SK-N-SH (cell line): ENCODE results near the gene ENDOD1. TPM values are rescaled to one million over a fixed set of nuclear protein-coding genes. Genes with fewer than 3 reads are reported as not detected.

Experiments
- CTCF ChIA-PET: fragments of 300-600, 350-600 bp; formaldehyde crosslinking; extraction: SDS; loops from one replicate; lab custom pipeline; 2021; lab: Yijun Ruan, JAX
- POLR2A ChIA-PET: fragments of 350-600 bp; sonication (Branson Sonifier 250); formaldehyde crosslinking; extraction: SDS; loops from one replicate; lab custom pipeline; 2020; ENCODE audit warnings: antibody characterized with exemption, inconsistent platforms; lab: Yijun Ruan, JAX
- DNase-seq: peaks from one replicate; pipeline ENCODE4 v3.0.0; 2012
- H2AFZ ChIP-seq: fragments of 200-600 bp; sonication (generic); 2 replicates; pipeline ENCODE4 v1.8.1; 2016; ENCODE audit warnings: antibody characterized with exemption, mild to moderate bottlenecking, low read depth
- H3F3A ChIP-seq: fragments of 200-600 bp; sonication (generic); replicated peaks from 2 replicates; pipeline ENCODE3; 2016; ENCODE audit warnings: antibody characterized with exemption, mild to moderate bottlenecking; ENCODE audit not compliant: insufficient read depth
- H3K27ac ChIP-seq, 2 experiments: fragments of 200-500 bp in 1 of 2; fragments of 200-600 bp in 1 of 2; sonication (Bioruptor generic) in 1 of 2; sonication (generic), shearing (Covaris generic) in 1 of 2; 2 replicates each; pipeline versions ENCODE4 v1.5.1 to v1.6.1; 2014 to 2016; ENCODE audit warnings: low read depth in 2 of 2, inconsistent platforms in 1 of 2, low read length in 1 of 2, mild to moderate bottlenecking in 1 of 2, mixed read lengths in 1 of 2
- H3K27me3 ChIP-seq: fragments of 200-600 bp; sonication (generic), shearing (Covaris generic); 2 replicates; pipeline ENCODE4 v1.6.1; 2016; ENCODE audit warnings: mixed run types; ENCODE audit not compliant: insufficient read depth
- H3K36me3 ChIP-seq, 2 experiments: fragments of 200-500 bp in 1 of 2; fragments of 200-600 bp in 1 of 2; sonication (Bioruptor generic) in 1 of 2; sonication (generic) in 1 of 2; replicated peaks in 1 of 2; 2 replicates each; pipeline versions ENCODE3 to v1.5.1; 2014 to 2016; ENCODE audit warnings: low read length in 1 of 2, mild to moderate bottlenecking in 1 of 2; ENCODE audit not compliant: insufficient read depth in 2 of 2, control insufficient read depth in 1 of 2
- H3K4me1 ChIP-seq, 2 experiments: fragments of 200-500 bp in 1 of 2; fragments of 200-600 bp in 1 of 2; sonication (Bioruptor generic) in 1 of 2; sonication (generic), shearing (Covaris generic) in 1 of 2; 2 replicates each; pipeline versions ENCODE4 v1.5.1 to v1.6.1; 2014 to 2016; ENCODE audit warnings: low read depth in 1 of 2, low read length in 1 of 2, mixed run types in 1 of 2; ENCODE audit not compliant: insufficient read depth in 2 of 2, control insufficient read depth in 1 of 2
- H3K4me2 ChIP-seq: fragments of 200-600 bp; sonication (generic), shearing (Covaris generic); 2 replicates; pipeline ENCODE4 v1.6.1; 2017; ENCODE audit warnings: mixed run types
- H3K4me3 ChIP-seq, 2 experiments: fragments of 200-500 bp in 1 of 2; fragments of 200-600 bp in 1 of 2; sonication (Bioruptor generic) in 1 of 2; sonication (generic), shearing (Covaris generic) in 1 of 2; 2 replicates each; pipeline versions ENCODE4 v1.5.1 to v1.8.1; 2014 to 2016; ENCODE audit warnings: low read depth in 2 of 2, inconsistent platforms in 1 of 2, low read length in 1 of 2, mild to moderate bottlenecking in 1 of 2, mixed read lengths in 1 of 2, moderate library complexity in 1 of 2
- H3K79me2 ChIP-seq: fragments of 200-600 bp; sonication (generic); 2 replicates; pipeline ENCODE4 v1.8.1; 2017; ENCODE audit warnings: mild to moderate bottlenecking; ENCODE audit not compliant: insufficient read depth
- H3K9ac ChIP-seq: fragments of 200-600 bp; sonication (generic); 2 replicates; pipeline ENCODE4 v1.6.1; 2017; ENCODE audit warnings: mixed run types
- H3K9me2 ChIP-seq: fragments of 200-600 bp; sonication (generic); 2 replicates; pipeline ENCODE4 v1.6.1; 2017; ENCODE audit warnings: mixed run types
- H3K9me3 ChIP-seq: fragments of 200-600 bp; sonication (generic); 2 replicates; pipeline ENCODE4 v1.6.1; 2017; ENCODE audit warnings: mixed run types, mild to moderate bottlenecking, moderate library complexity
- H4K20me1 ChIP-seq: fragments of 200-600 bp; sonication (generic); 2 replicates; pipeline ENCODE4 v1.6.1; 2017; ENCODE audit warnings: mild to moderate bottlenecking, mixed run types; ENCODE audit not compliant: insufficient read depth
- CHD2 ChIP-seq: fragments of 150-350 bp; IDR thresholded peaks from 2 replicates; pipeline ENCODE4 v1.6.1; 2018; ENCODE audit warnings: low read length; ENCODE audit not compliant: partially characterized antibody
- CTCF ChIP-seq: fragments of 200-600 bp; sonication (generic); IDR thresholded peaks from 2 replicates; pipeline ENCODE4 v1.6.1; 2017; ENCODE audit warnings: antibody characterized with exemption, mild to moderate bottlenecking, moderate library complexity
- EP300 ChIP-seq, 2 experiments: IDR thresholded peaks; 2 replicates each; pipeline versions ENCODE4 v1.4.0 to v1.6.1; 2012; ENCODE audit warnings: borderline replicate concordance in 1 of 2, low read depth in 1 of 2, low read length in 1 of 2
- EZH2phosphoT487 ChIP-seq: fragments of 200-600 bp; sonication (generic); IDR thresholded peaks from 2 replicates; pipeline ENCODE4 v1.6.1; 2017; ENCODE audit warnings: low read depth, mixed run types, mild to moderate bottlenecking, antibody characterized with exemption, moderate library complexity, borderline replicate concordance
- FOXJ3 ChIP-seq: sonication (generic); formaldehyde crosslinking; IDR thresholded peaks from 2 replicates; pipeline ENCODE4 v1.5.1; 2020; ENCODE audit warnings: mild to moderate bottlenecking, missing genetic modification reagents
- FOXM1 ChIP-seq: IDR thresholded peaks from 2 replicates; pipeline ENCODE4 v1.4.0; 2012; ENCODE audit warnings: low read depth, mild to moderate bottlenecking
- GATA2 ChIP-seq: sonication (generic); formaldehyde crosslinking; IDR thresholded peaks from 2 replicates; pipeline ENCODE4 v1.5.0; 2020; ENCODE audit warnings: mild to moderate bottlenecking, missing genetic modification reagents
- IRF3 ChIP-seq: fragments of 150-350 bp; IDR thresholded peaks from 2 replicates; pipeline ENCODE4 v1.6.1; 2016; ENCODE audit warnings: mild to moderate bottlenecking, low read depth, low read length
- MAX ChIP-seq: IDR thresholded peaks from 2 replicates; pipeline ENCODE4 v1.4.0; 2012; ENCODE audit warnings: low read depth
- NRF1 ChIP-seq: IDR thresholded peaks from 2 replicates; pipeline ENCODE4 v1.6.1; 2012; ENCODE audit warnings: low read depth, mild to moderate bottlenecking, low read length
- RCOR1 ChIP-seq: fragments of 150-350 bp; IDR thresholded peaks from 2 replicates; pipeline ENCODE4 v1.6.1; 2017; ENCODE audit warnings: antibody characterized with exemption, low read length
- REST ChIP-seq: IDR thresholded peaks from 2 replicates; pipeline ENCODE4 v1.6.1; 2012; ENCODE audit warnings: mild to moderate bottlenecking, low read depth, low read length, moderate library complexity
- SMC3 ChIP-seq: IDR thresholded peaks from 2 replicates; pipeline ENCODE4 v1.6.1; 2012; ENCODE audit warnings: low read depth, low read length, improper control_type of control experiment
- TCF12 ChIP-seq: IDR thresholded peaks from 2 replicates; pipeline ENCODE4 v1.4.0; 2012
- ZBTB33 ChIP-seq: IDR thresholded peaks from 2 replicates; pipeline ENCODE4 v1.4.0; 2012; ENCODE audit warnings: low read depth, borderline replicate concordance
- WGBS: methylation state at CpG from one replicate; pipeline ENCODE4 v1.1.6; 2017; ENCODE audit warnings: low lambda C conversion rate; 5-methylcytosine and 5-hydroxymethylcytosine counted together
- polyA plus RNA-seq, 3 experiments: library from polyadenylated mRNA; depleted of rRNA; stranded (reverse); fragments of >200 nt; gene quantifications; 2 replicates each; pipeline ENCODE4 v1.2.3, GENCODE V29; 2012

ENDOD1 gene
- polyA plus RNA-seq, 1 of the 3 experiments (the other 2 are of a cell fraction) = 15.0 TPM

GRCh38 chr11:95135155-95135554, 45.5 kb downstream of the ENDOD1 start:
- H3K4me3 ChIP-seq = no peak overlapping the region
- ChIA-PET POLR2A (no interaction called here), CTCF (interaction anchor here (1.2 kb wide), 1 partner anchor 244 kb away, joined by 3 read pairs; no protein-coding TSS in a partner anchor)
- no peaks in the 10 kb centered on the region for H3K36me3 ChIP-seq
- no peaks in the 10 kb centered on the region for H3K27me3 ChIP-seq
- H3K9me2 ChIP-seq = no peaks in the 10 kb centered on the region
- peaks cover 4 to 8% of the 10 kb centered on the region in 2 experiments; a peak in 3 of 4 replicates for H3K4me1 ChIP-seq
- no peak overlapping the region for H3K9ac ChIP-seq
- DNase-seq = no peak
- H4K20me1 ChIP-seq = no peaks in the 10 kb centered on the region
- H2AFZ ChIP-seq = no peak overlapping the region
- no peaks in the 10 kb centered on the region for H3K79me2 ChIP-seq
- H3K9me3 ChIP-seq = no peaks in the 10 kb centered on the region
- no peaks in the 10 kb centered on the region for H3F3A ChIP-seq
- TF ChIP-seq EP300 (IDR thresholded peaks at IDR 0.05; ENCODE audit: borderline replicate concordance in 1 of 2, low read depth in 1 of 2, low read length in 1 of 2) = no peak
- no peak for TF ChIP-seq REST
- TF ChIP-seq IRF3 = no peak
- TF ChIP-seq GATA2 (CRISPR knock-in tag) = no peak
- no peak for TF ChIP-seq MAX
- no peak for TF ChIP-seq CTCF
- peak overlapping the region; percentile 35 for H3K4me2 ChIP-seq
- 46% methylated on average over 3 of the region's 6 CpGs for WGBS
- H3K27ac ChIP-seq = peak overlapping the region; percentile 55 to 75

GRCh38 chr11:95135880-95136279, 46.2 kb downstream of the ENDOD1 start:
- Histone ChIP-seq H2AFZ (no peak overlapping the region), H3K9me3 (no peaks in the 10 kb centered on the region), H3K27me3 (no peaks in the 10 kb centered on the region), H3K4me3 (no peak overlapping the region), H3K9ac (no peak overlapping the region), H3K79me2 (no peaks in the 10 kb centered on the region), H3K4me1 (peaks cover 4 to 8% of the 10 kb centered on the region in 2 experiments; a peak in 3 of 4 replicates), H3K9me2 (no peaks in the 10 kb centered on the region), H4K20me1 (no peaks in the 10 kb centered on the region), H3K36me3 (no peaks in the 10 kb centered on the region), H3F3A (no peaks in the 10 kb centered on the region), H3K27ac (no peak overlapping the region), H3K4me2 (no peak overlapping the region)
- ChIA-PET CTCF (interaction anchor here (1.2 kb wide), 2 partner anchors 18 to 244 kb away, joined by 3 to 5 read pairs; no protein-coding TSS in a partner anchor), POLR2A (no interaction called here)
- DNase-seq = no peak
- 96% methylated on average over 2 of the region's 2 CpGs for WGBS
- no peak for TF ChIP-seq SMC3
- no peak for TF ChIP-seq FOXJ3 (CRISPR knock-in tag)
- TF ChIP-seq CHD2 = no peak
- no peak for TF ChIP-seq CTCF
- TF ChIP-seq EZH2phosphoT487 = no peak
- TF ChIP-seq EP300 (IDR thresholded peaks at IDR 0.05; ENCODE audit: borderline replicate concordance in 1 of 2, low read depth in 1 of 2, low read length in 1 of 2) = no peak
- no peak for TF ChIP-seq NRF1
- no peak for TF ChIP-seq TCF12
- no peak for TF ChIP-seq RCOR1
- TF ChIP-seq FOXM1 = no peak
- TF ChIP-seq ZBTB33 = no peak
